Right lobe of liver (tissue), 4 donors: ENCODE results near the gene RBSN.

Experiments
- POLR2A ChIP-seq: fragments of 450-650 bp; IDR thresholded peaks from one replicate; pipeline ENCODE4 v1.6.1; 2017; ENCODE audit warnings: antibody characterized with exemption, mild to moderate bottlenecking
- TF ChIP-seq, protein P1 (sequence below), 4 donors: fragments of 200-600 bp in 3 of 4; fragments of 450-650 bp in 1 of 4; IDR thresholded peaks; one replicate each; pipeline versions ENCODE4 v1.5.1 to v1.8.0; 2016 to 2022; ENCODE audit warnings: antibody characterized with exemption in 4 of 4, mild to moderate bottlenecking in 2 of 4
- donor health status: DM: no; HTN: no; CAD: no.
- donor health status: DM: no; HTN: no; CAD: no.
- donor health status: DM: no; HTN: yes; CAD: no.

DNA sequence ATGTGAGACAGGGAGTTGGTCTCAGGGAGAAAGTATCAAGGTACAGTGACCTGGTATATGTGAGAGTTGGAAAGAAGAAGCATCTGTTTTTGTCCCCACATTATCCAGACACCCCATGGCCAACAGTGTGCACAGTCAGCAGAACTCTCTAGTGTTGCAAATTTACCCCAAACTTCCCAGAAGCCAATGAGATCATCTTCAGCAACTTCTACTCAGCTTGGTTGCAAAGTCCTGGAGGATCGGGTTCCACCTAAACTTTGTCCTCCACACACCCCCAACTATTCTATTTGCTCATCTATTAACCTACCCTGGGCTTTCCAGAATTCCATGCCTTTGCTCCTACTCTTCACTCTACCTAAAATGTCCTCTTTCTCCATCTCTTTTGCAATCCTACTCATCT lies 15.7 kb downstream of the RBSN start:
- TF ChIP-seq, protein P1, sequence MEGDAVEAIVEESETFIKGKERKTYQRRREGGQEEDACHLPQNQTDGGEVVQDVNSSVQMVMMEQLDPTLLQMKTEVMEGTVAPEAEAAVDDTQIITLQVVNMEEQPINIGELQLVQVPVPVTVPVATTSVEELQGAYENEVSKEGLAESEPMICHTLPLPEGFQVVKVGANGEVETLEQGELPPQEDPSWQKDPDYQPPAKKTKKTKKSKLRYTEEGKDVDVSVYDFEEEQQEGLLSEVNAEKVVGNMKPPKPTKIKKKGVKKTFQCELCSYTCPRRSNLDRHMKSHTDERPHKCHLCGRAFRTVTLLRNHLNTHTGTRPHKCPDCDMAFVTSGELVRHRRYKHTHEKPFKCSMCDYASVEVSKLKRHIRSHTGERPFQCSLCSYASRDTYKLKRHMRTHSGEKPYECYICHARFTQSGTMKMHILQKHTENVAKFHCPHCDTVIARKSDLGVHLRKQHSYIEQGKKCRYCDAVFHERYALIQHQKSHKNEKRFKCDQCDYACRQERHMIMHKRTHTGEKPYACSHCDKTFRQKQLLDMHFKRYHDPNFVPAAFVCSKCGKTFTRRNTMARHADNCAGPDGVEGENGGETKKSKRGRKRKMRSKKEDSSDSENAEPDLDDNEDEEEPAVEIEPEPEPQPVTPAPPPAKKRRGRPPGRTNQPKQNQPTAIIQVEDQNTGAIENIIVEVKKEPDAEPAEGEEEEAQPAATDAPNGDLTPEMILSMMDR (IDR thresholded peaks at IDR 0.05): no peak
- TF ChIP-seq POLR2A: no peak
